NCI-H146 treated with DMSO at 0.1 percent for 48 hours (cell line): ENCODE measurements around the gene DDX1.

Source experiments
- DNase-seq: peaks from one replicate; lab custom pipeline; 2025; ENCODE audit not compliant: unreplicated experiment; lab: John Stamatoyannopoulos, UW

The DDX1 gene

DNA sequence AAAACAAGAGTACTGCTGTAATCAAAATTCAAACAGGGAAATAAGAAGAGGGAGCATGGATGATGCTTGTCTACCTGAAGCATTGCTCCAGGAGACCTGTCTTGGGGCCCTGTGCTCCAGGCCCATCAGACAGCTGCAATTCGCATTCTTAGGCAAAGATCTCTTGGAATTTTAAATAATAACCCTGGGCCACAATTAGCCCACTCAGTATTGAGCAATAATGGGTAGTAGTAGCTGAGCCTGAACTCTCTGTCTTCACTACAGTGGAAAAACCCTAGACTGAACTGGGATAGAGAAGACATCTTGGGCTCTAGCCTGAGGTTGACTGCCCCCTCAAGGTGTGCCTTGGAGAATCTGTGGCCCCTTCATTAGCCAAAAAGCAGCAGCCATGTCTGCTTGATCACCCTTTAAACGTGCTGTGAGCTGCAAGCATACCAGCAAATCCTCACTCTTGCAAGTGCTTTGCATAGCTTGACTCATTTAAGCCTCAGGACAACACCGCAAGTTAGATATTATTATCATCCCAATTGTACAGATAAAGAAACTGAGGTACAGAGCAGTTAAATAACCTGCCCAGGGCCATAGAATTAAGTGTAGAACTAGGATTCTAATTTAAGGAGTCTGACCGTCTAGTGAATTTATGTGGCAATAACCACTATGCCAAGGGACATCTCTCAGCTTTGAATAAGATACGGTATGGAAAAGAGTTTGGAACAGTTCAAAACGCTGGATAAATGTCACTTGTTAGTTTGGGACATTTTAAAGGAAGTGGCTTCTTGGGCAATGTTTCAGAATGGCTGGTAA, 69.0 kb downstream of the DDX1 start:
- DNase-seq = no peak

DNA sequence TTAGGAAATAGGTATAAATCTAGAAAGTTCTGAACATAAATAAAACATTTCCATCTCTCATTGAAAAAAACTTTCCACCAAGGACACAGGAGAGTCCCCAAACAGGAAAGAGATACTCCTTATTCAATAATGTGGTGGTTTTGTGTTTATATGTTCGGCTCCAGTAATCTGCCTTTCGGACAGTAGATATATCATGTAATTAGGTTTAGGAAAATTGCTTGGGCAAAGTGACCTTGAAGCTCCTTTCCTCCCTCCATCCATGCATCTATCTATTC, 69.6 kb downstream of the DDX1 start:
- no peak for DNase-seq

DNA sequence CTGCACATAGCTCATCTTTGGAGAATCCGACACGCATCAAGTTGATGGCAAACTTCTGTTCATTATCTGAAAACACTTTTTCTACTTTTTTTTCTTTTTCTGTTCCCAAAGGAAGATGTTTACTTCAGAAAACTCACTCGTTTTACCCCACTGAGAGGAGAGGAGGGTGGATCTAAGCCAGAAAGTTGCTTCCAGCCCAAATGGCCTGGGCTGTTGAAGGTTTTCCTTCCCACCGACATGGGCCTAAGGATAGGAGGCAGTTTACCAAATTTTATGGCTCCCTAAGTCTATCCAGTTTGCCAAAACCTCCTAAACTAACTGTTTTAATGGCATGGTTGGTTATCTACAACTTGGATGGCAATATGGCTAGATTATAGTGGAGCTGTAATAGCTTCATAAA, 70.4 kb downstream of the DDX1 start:
- DNase-seq = no peak

DNA sequence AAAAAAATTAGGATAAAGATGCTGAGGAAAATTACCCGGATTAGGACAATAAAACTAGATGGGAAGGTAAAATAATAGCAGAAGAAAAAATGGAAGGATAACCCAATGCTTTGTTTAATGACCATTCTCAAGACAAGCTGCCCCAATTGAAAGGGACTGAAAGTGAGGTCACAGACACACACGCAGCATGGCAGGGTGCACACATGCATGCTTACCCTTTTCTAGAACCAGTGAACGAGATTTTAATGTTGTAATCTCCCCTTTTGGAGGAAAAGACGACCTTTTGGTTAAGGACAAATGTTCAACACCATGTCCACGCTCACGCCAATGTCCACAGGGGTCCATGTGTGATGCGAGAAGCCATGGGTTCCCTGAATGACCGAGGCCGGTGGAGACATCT, 70.9 kb downstream of the DDX1 start:
- DNase-seq = no peak

- DNase-seq = no peak
Observed at GRCh38 chr2:15663802-15664201, 72.1 kb downstream of the DDX1 start.

- no peak for DNase-seq
Observed at GRCh38 chr2:15664273-15665066, 72.8 kb downstream of the DDX1 start.

DNA sequence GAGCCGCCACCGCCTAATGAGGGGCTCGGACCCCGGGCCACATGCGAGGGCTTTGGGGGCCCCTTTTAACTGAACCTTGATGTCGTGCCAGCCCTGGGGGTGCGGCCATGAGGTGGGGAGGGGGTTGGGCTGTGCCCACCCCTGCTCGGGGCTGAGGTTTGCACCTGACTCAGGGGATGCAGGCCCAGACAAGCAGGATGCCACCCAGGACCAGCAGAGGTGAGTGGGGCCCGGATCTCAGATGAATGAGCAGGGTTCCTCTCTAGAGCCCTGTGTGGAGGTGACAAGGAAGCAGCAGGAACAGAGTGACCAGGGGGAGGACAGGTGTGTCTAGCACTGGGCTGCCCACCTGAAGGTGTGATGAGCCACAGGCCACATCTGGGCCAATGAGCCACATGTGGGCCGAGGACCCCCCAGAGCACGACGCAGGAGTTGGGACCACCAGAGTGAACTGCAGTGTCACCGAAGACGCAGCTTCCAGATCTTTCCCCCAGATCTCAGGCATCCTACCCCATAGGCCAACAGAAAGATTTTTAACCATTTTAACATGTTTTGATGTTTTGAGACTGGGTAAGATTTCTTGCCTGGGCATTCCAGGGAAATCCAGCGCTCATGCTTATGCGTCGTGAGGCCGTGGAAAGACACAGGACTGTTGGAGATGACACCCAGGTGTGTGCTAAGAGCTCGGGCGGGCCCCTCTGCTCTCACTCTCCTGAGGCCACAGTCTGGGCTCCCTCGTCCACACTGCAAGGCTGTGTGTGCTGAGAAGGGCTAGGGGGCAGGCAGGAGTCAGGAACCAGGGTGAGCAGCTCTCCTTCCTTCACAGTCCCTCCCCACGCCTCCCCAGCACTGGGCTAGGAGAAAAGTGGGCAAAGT, 73.6 kb downstream of the DDX1 start:
- no peak for DNase-seq

- DNase-seq = no peak
Observed at GRCh38 chr2:15665943-15666460, 74.3 kb downstream of the DDX1 start.

- no peak for DNase-seq
Observed at GRCh38 chr2:15666861-15667808, 75.5 kb downstream of the DDX1 start.

- DNase-seq = no peak
Observed at GRCh38 chr2:15667809-15668556, 76.3 kb downstream of the DDX1 start.

DNA sequence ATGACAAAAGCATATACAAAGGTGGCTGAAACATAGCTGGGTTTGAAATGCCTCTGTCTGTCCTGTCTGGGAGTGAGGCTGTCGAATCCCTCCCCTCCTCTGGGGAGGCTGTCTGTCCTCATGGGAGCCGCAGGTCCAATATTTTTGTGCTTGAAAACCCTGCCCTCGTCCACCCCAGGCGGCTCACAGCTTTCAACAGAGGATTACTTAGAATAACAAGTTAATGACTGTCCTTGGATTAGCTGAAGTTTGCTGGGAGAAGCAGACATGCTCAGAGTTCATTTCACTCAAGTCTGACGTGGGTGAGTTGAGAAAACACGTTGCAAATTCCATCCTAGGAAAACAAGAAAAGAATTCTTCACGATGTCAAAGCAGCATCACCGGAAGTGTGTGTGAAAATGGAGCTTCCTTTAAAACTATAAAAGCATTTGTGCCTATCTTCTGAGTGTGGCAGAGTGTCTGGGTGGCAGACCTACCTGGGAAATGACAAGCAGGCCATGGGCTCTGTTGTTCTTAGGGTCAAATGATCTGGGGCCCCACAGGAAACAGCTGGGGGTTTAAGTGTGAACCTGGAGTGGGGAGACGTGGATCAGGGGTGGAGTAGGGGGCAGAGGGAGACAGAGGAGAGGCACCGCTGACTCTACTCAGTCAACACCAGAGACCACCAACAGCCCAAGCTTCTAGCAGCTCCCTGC, 77.1 kb downstream of the DDX1 start:
- DNase-seq = no peak

DNA sequence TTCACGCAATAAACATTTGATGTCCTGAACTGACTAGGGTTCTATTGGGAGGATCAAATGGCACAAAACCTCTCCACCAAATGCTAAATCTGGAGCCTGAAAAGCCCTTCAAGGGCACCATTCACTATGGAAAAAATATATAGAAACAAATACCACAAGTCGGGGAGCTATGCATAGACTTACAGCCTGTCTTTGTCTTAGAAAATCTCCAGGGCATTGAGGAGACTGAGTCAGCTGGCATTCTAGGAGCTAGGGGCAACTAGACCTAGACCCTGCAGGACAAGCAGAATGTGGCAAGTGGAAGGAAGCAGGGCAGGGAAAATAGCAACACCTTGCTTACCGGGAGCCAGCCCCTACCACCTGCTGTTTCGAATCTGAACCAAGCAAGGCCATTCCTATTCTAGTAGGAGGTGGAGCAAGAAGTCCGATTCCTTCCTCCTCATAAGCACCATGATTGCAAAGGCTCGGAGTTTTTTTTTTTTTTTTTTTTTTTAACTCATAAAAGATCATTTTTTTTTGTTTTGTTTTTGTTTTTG, 77.8 kb downstream of the DDX1 start:
- DNase-seq = no peak

GRCh38 chr2:15670469-15670868, 78.8 kb downstream of the DDX1 start:
- DNase-seq = no peak

- DNase-seq = no peak
Observed at GRCh38 chr2:15670981-15671380, 79.3 kb downstream of the DDX1 start.

GRCh38 chr2:15671409-15671808, 79.7 kb downstream of the DDX1 start:
- DNase-seq = no peak

GRCh38 chr2:15671842-15672815, 80.5 kb downstream of the DDX1 start:
- no peak for DNase-seq
